Cardiac muscle cell (in vitro differentiated cells and primary cell): ENCODE results near the gene SMAD6. TPM values are rescaled to one million over a fixed set of nuclear protein-coding genes. Genes with fewer than 3 reads are reported as not detected.
A peak's percentile ranks its signal among the peaks of the same experiment; 100 is the strongest.

Experiments used
- DNase-seq, 2 donors: peaks; one replicate each; pipeline versions ENCODE4 v3.0.0 to v3.0.0-alpha.2; 2010 to 2017; ENCODE audit warnings: low read depth in 1 of 2, low spot score in 1 of 2
- H3K27ac ChIP-seq: fragments of 200-600 bp; sonication (generic); 2 replicates; pipeline ENCODE4 v1.5.1; 2016
- H3K27me3 ChIP-seq: fragments of 200-600 bp; sonication (generic); 2 replicates; pipeline ENCODE4 v1.6.0; 2016; ENCODE audit warnings: control low read depth
- H3K36me3 ChIP-seq: fragments of 200-600 bp; sonication (generic); 2 replicates; pipeline ENCODE4 v1.5.1; 2016; ENCODE audit warnings: control low read depth
- H3K4me1 ChIP-seq: fragments of 200-600 bp; sonication (generic); 2 replicates; pipeline ENCODE4 v1.8.1; 2017; ENCODE audit warnings: low read depth, mild to moderate bottlenecking, mixed run types
- H3K4me3 ChIP-seq: fragments of 200-600 bp; sonication (generic); 2 replicates; pipeline ENCODE4 v1.5.1; 2016; ENCODE audit warnings: mild to moderate bottlenecking
- H3K9me3 ChIP-seq: fragments of 200-600 bp; sonication (generic); 2 replicates; pipeline ENCODE4 v1.5.1; 2017; ENCODE audit warnings: low read depth, mild to moderate bottlenecking, control low read depth
- CTCF ChIP-seq: IDR thresholded peaks from 2 replicates; pipeline ENCODE4 v1.5.1; 2012; ENCODE audit warnings: low read depth, mild to moderate bottlenecking, low read length
- polyA plus RNA-seq: library from polyadenylated mRNA; unstranded; fragments of >200 nt; fragmentation: Nextera tagmentation; extraction: Ambion mirVana; gene quantifications from 2 replicates; pipeline ENCODE4 v1.2.1, GENCODE V29; 2016
- total RNA-seq: library from RNA; depleted of rRNA; stranded (reverse); fragments of >200 nt; gene quantifications from 2 replicates; pipeline ENCODE4 v1.2.3, GENCODE V29; 2016

The SMAD6 gene
- total and polyA plus RNA-seq, 2 experiments from 2014 or later, result 106 to 274 TPM

GRCh38 chr15:66752078-66752477 lies 50.0 kb downstream of the SMAD6 start:
- Histone ChIP-seq H3K27me3 (no peaks in the 10 kb centered on the region), H3K27ac (peak overlapping the region; percentile 73), H3K4me1 (peaks cover 38% of the 10 kb centered on the region), H3K4me3 (no peak overlapping the region), H3K36me3 (peaks cover 8% of the 10 kb centered on the region), H3K9me3 (no peaks in the 10 kb centered on the region)
- TF ChIP-seq CTCF, result no peak
- DNase-seq, result no peak

GRCh38 chr15:66753687-66754377 lies 51.8 kb downstream of the SMAD6 start:
- no peak overlapping the region for H3K4me3 ChIP-seq
- no peak for TF ChIP-seq CTCF
- H3K27me3 ChIP-seq, result no peaks in the 10 kb centered on the region
- DNase-seq, result no peak
- peaks cover 8% of the 10 kb centered on the region for H3K36me3 ChIP-seq
- H3K9me3 ChIP-seq, result no peaks in the 10 kb centered on the region
- peaks cover 47% of the 10 kb centered on the region for H3K4me1 ChIP-seq
- peak overlapping the region; percentile 79 for H3K27ac ChIP-seq

GRCh38 chr15:66754789-66755188 lies 52.8 kb downstream of the SMAD6 start:
- Histone ChIP-seq H3K4me1 (peaks cover 54% of the 10 kb centered on the region), H3K9me3 (no peaks in the 10 kb centered on the region), H3K27ac (peak overlapping the region; percentile 53), H3K36me3 (peaks cover 8% of the 10 kb centered on the region), H3K27me3 (no peaks in the 10 kb centered on the region), H3K4me3 (no peak overlapping the region)
- no peak for TF ChIP-seq CTCF
- no peak for DNase-seq

GRCh38 chr15:66755298-66756068 lies 53.4 kb downstream of the SMAD6 start:
- Histone ChIP-seq H3K36me3 (peaks cover 8% of the 10 kb centered on the region), H3K4me3 (no peak overlapping the region), H3K27me3 (no peaks in the 10 kb centered on the region), H3K27ac (peak overlapping the region; percentile 53), H3K9me3 (no peaks in the 10 kb centered on the region), H3K4me1 (peaks cover 56% of the 10 kb centered on the region)
- DNase-seq, result no peak
- TF ChIP-seq CTCF, result no peak

- no peak for DNase-seq
- no peak for TF ChIP-seq CTCF
- H3K4me1 ChIP-seq, result peaks cover 61% of the 10 kb centered on the region
- no peaks in the 10 kb centered on the region for H3K27me3 ChIP-seq
- no peak overlapping the region for H3K4me3 ChIP-seq
- peaks cover 8% of the 10 kb centered on the region for H3K36me3 ChIP-seq
- H3K9me3 ChIP-seq, result no peaks in the 10 kb centered on the region
- H3K27ac ChIP-seq, result peak overlapping the region; percentile 53
Observed at GRCh38 chr15:66756295-66756694, 54.3 kb downstream of the SMAD6 start.
